Activated CD8-positive, alpha-beta memory T cell treated with anti-CD3 and anti-CD28 coated beads for 24 hours (primary cell): Measurements from ENCODE around the gene PRPF40B.

Experiments used
- DNase-seq: peaks from one replicate; pipeline ENCODE4 v3.0.0-alpha.2; 2020

Gene PRPF40B

GRCh38 chr12:49661746-49662145 lies 38.4 kb downstream of the PRPF40B start:
- DNase-seq: no peak

- DNase-seq: peak; percentile 80
Observed at GRCh38 chr12:49662998-49663843, 39.9 kb downstream of the PRPF40B start.

GRCh38 chr12:49664167-49664566 lies 40.8 kb downstream of the PRPF40B start:
- DNase-seq: no peak

- DNase-seq: no peak
Observed at GRCh38 chr12:49664591-49665239, 41.4 kb downstream of the PRPF40B start.

GRCh38 chr12:49665384-49665783 lies 42.0 kb downstream of the PRPF40B start:
- DNase-seq: no peak

- DNase-seq: no peak
Observed at GRCh38 chr12:49666176-49666575, 42.8 kb downstream of the PRPF40B start.

GRCh38 chr12:49667325-49668090 lies 44.1 kb downstream of the PRPF40B start:
- no peak for DNase-seq

- no peak for DNase-seq
Observed at GRCh38 chr12:49669796-49670195, 46.4 kb downstream of the PRPF40B start.

GRCh38 chr12:49671031-49671765 lies 47.8 kb downstream of the PRPF40B start:
- DNase-seq: peak; percentile 79

GRCh38 chr12:49672301-49673217 lies 49.2 kb downstream of the PRPF40B start:
- no peak for DNase-seq

- no peak for DNase-seq
Observed at GRCh38 chr12:49673446-49674317, 50.3 kb downstream of the PRPF40B start.

- no peak for DNase-seq
Observed at GRCh38 chr12:49674318-49674981, 51.1 kb downstream of the PRPF40B start.

- no peak for DNase-seq
Observed at GRCh38 chr12:49675137-49675536, 51.8 kb downstream of the PRPF40B start.

- DNase-seq: no peak
Observed at GRCh38 chr12:49678711-49679110, 55.4 kb downstream of the PRPF40B start.

GRCh38 chr12:49680075-49680474 lies 56.7 kb downstream of the PRPF40B start:
- no peak for DNase-seq

GRCh38 chr12:49683599-49684309 lies 60.4 kb downstream of the PRPF40B start:
- DNase-seq: no peak

- no peak for DNase-seq
Observed at GRCh38 chr12:49684310-49684854, 61.0 kb downstream of the PRPF40B start.

- no peak for DNase-seq
Observed at GRCh38 chr12:49687941-49688340, 64.6 kb downstream of the PRPF40B start.

GRCh38 chr12:49689237-49689636 lies 65.9 kb downstream of the PRPF40B start:
- no peak for DNase-seq
